ENCODE data around the gene PRG2.

- TF ChIP-seq, protein P1, sequence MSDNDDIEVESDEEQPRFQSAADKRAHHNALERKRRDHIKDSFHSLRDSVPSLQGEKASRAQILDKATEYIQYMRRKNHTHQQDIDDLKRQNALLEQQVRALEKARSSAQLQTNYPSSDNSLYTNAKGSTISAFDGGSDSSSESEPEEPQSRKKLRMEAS (IDR thresholded peaks at IDR 0.05; ENCODE audit: low read depth, low read length), result no peak
- TF ChIP-seq CTCF (IDR thresholded peaks at IDR 0.05; ENCODE audit: low read depth, low read length) (no peak), POLR2A (IDR thresholded peaks at IDR 0.05; ENCODE audit: extremely low read depth, insufficient read length) (no peak), MYC (IDR thresholded peaks at IDR 0.05; ENCODE audit: low read depth, low read length) (no peak)
These were observed 13.3 kb upstream of the PRG2 start for GRCh38 chr11:57403802-57404147.

All from NB4 (cell line).